ENCODE results near the gene NFIC.

- no peak for TF ChIP-seq CTCF (conservative IDR thresholded peaks at IDR 0.05 in 1 of 2, IDR thresholded peaks at IDR 0.05 in 1 of 2; ENCODE audit: extremely low read depth in 1 of 2, insufficient read depth in 1 of 2, low read depth in 1 of 2, low read length in 2 of 2)
- no peak for TF ChIP-seq EZH2 (IDR thresholded peaks at IDR 0.05; ENCODE audit: borderline replicate concordance, low read length)
Measured at GRCh38 chr19:3507371-3508120, 141.2 kb downstream of the NFIC start.

Measured in mammary epithelial cell (primary cell).